ENCODE data around the gene MAD2L2. TPM values are rescaled to one million over a fixed set of nuclear protein-coding genes. Genes with fewer than 3 reads are reported as not detected.

The MAD2L2 gene
- total and polyA plus RNA-seq, 9 of the 15 experiments (the other 6 are each of a cell fraction or from before 2014, with no cell fraction given): 12.4 to 286 (median 143) TPM

GRCh38 chr1:11729498-11730428 is 48.8 kb upstream of the MAD2L2 start (continued):
- TF ChIP-seq REST (IDR thresholded peaks at IDR 0.05; ENCODE audit: borderline replicate concordance) (no peak), REST (CRISPR knock-in tag; IDR thresholded peaks at IDR 0.05; ENCODE audit: low read depth) (no peak), SMARCE1 (IDR thresholded peaks at IDR 0.05) (0 out of 2 replicates have a peak, but pooled peaks have one; percentile 33), USF1 (CRISPR knock-in tag; IDR thresholded peaks at IDR 0.05) (peak; percentile 64), PKNOX1 (IDR thresholded peaks at IDR 0.05) (peak; percentile 32), ELF4 (CRISPR knock-in tag; IDR thresholded peaks at IDR 0.05) (peak; percentile 78), BHLHE40 (IDR thresholded peaks at IDR 0.05; ENCODE audit: low read length) (peak; percentile 43), FOXJ3 (CRISPR knock-in tag; IDR thresholded peaks at IDR 0.05) (no peak), HDAC6 (IDR thresholded peaks at IDR 0.05; ENCODE audit: low read depth, low read length) (no peak), MAZ (CRISPR knock-in tag; conservative IDR thresholded peaks at IDR 0.05 in 1 of 2, IDR thresholded peaks at IDR 0.05 in 1 of 2) (no peak)
